NCI-H524 treated with DMSO at 0.1 percent for 48 hours (cell line): Measurements from ENCODE around the gene NCAPG2.

Experiments
- DNase-seq: peaks from one replicate; lab custom pipeline; 2025; lab: John Stamatoyannopoulos, UW

NCAPG2 gene

GRCh38 chr7:158734861-158735260 lies 30.3 kb upstream of the NCAPG2 start:
- DNase-seq, result no peak

GRCh38 chr7:158733775-158734494 lies 29.3 kb upstream of the NCAPG2 start:
- DNase-seq, result no peak

GRCh38 chr7:158733220-158733519 lies 28.6 kb upstream of the NCAPG2 start:
- DNase-seq, result no peak

GRCh38 chr7:158732494-158733219 lies 28.1 kb upstream of the NCAPG2 start:
- no peak for DNase-seq

GRCh38 chr7:158731761-158732160 lies 27.2 kb upstream of the NCAPG2 start:
- DNase-seq, result no peak

DNA sequence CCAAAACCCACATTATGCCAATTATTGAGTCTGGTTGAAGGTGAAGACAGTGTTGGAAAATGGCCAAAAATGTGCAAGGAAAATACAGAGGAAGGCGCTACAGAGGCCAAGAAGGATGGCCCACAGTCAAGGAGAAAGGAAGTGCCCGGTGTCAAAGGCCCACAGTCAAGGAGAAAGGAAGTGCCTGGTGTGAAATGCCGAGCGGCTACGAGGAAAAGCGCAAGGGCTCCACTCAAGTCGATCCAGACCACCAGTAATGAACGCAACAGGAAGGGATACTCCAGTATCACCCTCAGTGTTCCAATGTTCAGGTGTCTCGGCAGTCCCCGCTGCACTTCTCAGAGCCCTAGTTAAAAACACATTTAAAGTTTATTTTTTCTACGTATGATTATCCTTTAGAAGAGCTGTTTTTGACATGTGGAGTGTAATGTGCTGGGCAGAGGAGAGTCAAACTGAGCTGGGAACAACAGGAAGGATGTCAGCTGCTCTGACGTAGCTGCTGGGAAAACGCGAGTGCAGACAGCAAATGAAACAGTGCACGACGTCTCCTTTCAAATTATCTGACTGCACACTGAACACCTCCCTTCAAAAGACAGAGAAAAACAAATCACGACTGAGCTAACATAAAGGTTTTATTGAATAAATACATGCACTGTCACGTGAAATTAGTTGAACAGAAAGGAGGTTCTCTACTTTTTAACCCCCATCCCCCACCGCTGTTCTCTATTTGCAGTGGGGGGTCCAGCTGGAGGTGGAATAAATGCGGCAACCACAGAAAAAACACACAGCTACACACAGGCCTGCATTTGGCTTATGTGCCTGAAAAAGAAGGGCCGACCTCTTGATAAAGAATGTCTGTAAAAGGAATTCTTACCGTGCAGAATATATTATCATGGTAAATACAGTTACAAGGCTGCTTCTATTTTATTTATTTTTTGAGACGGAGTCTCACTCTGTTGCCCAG lies 26.1 kb upstream of the NCAPG2 start:
- no peak for DNase-seq

- no peak for DNase-seq
Measured at GRCh38 chr7:158729646-158730382, 25.2 kb upstream of the NCAPG2 start.

DNA sequence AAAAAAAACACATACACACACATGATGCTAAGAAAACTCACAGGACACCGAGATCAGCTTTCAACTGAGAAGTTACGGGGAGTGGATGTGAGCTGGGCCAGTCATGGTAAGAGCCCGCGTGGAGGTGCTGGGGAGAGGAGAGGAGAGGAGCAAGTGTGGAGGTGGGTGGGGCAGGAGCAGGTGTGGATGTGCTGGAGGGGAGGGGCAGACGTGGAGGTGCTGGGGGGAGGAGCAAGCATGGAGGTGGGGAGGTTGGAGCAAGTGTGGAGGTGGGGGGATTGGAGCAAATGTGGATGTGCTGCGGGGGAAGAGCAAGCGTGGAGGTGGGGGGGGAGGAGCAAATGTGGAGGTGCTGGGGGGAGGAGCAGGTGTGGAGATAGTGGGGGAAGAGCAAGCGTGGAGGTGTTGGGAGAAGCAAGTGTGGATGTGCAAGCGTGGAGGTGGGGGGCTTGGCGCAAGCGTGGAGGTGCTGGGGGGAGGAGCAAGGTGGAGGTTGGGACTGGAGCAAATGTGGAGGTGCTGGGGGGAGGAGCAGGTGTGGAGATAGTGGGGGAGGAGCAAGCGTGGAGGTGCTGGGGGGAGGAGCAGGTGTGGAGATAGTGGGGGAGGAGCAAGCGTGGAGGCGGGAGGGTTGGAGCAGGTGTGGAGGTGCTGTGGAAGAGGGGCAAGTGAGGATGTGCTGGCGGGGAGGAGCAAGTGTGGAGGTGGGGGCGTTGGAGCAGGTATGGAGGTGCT lies 24.5 kb upstream of the NCAPG2 start:
- no peak for DNase-seq

DNA sequence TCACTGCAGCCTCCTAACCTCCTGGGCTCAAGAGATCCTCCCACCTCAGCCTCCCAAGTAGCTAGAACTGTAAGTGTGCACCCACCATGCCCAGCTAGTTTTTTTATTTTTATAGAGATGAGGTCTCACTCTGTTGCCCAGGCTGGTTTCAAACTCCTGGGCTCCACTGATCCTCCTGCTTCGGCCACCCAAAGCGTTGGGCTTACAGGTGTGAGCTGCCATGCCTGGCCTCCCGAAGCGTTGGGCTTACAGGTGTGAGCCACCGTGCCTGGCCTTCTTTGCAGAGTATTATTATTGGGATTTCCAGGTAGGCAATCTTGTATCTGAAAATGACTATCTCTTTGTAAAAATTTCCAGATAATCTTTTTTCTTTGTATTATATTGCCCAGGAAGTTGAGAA lies 23.1 kb upstream of the NCAPG2 start:
- no peak for DNase-seq

- no peak for DNase-seq
Measured at GRCh38 chr7:158726277-158726807, 21.7 kb upstream of the NCAPG2 start.

DNA sequence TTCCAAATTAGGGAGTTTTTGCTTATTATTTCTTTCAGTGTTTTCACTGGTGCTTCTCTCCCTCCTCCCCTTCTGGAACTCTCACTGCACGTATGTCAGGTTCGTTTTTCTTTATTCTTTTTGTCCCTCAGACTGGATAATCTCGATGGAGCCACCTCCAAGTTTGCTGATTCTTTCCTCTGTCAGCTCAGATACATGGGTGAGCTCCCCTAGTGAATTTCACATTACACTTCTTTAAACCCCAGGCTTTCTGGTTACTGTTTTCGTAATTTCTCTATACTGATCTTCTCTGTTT lies 20.8 kb upstream of the NCAPG2 start:
- DNase-seq, result no peak

DNA sequence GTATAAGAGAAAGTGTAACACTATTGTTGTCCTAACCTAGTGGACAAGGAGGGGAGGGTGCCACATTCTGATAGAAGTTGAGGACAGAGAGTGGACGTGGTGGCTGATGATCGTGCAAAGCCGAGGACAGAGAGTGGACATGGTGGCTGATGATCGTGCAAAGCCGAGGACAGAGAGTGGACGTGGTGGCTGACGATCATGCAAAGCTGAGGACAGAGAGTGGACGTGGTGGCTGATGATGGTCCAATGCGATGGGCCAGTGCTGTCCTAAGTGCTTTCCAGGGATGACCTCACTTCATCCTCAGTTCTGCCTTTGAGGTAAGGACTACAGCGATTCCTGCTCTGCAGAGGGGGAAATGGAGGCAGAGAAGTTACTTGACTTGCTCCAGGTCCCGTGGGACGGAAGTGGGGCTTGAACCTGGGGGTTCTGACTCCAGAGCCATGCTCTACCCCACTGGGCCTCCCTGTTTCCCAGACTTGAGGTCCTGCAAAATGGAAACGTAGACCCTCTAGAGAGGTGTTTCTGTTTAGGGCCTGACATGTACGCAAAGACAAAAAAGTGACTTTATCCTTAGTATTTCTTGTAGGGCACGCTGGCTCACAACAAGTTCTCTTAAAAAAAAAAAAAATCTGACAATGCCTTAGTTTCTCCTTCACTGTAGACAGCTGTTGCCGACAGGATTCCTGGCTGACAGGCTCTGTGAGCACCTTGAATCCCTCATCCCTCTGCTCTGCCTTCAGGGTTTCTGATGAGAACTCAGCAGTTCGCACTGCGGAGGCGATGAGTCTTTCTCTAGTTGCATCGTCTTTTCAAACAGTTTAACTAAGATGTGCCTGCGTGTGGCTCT lies 20.3 kb upstream of the NCAPG2 start:
- DNase-seq, result no peak

DNA sequence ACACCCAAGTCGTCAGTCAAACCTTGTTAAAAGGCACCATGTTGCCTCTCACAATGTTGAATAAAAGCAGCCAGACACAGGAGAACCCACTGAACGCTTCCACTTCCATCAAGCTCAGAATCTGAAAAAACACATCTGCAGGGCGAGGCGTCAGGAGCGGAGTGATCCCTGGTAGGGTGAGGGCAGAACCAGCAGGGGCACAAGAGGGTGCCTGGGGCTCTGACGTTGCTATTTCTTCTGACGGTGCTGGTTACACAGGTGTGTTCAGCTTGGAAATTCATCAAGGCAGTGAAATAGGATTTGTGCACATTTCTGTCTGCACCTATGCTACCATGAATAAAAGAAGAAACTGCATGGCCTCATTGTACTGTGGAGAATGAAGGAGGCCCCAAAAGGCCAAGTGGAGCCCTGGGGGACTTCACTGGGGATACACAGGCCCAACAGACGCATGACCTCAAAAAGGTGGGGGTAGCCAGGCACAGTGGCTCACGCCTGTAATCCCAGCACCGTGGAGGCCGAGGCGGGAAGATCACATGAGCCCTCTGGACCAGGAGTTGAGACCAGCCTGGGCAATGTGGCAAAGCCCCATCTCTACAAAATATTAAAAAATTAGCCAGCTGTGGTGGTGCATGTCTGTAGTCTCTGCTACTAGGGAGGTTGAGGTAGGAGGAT lies 19.2 kb upstream of the NCAPG2 start:
- no peak for DNase-seq

DNA sequence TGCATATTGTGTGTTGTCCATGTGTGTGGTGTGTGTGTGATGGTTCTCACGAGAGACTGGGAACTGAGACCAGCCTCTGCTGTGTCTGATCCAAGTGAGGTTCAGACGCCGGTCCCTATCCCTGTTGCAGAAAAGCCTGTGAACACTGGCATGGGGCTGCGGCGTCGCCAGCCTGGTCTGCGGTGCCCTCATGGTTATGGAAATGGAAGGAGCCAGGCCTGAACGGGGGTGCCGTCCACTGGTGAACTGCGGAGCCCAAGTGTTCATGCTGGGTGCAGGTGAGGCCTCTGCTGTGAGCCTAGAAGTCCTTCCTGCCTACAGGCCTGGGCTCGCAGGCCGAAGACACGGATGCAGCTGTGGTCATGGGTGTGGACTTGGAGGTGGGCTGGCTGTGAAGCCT lies 18.7 kb upstream of the NCAPG2 start:
- no peak for DNase-seq

DNA sequence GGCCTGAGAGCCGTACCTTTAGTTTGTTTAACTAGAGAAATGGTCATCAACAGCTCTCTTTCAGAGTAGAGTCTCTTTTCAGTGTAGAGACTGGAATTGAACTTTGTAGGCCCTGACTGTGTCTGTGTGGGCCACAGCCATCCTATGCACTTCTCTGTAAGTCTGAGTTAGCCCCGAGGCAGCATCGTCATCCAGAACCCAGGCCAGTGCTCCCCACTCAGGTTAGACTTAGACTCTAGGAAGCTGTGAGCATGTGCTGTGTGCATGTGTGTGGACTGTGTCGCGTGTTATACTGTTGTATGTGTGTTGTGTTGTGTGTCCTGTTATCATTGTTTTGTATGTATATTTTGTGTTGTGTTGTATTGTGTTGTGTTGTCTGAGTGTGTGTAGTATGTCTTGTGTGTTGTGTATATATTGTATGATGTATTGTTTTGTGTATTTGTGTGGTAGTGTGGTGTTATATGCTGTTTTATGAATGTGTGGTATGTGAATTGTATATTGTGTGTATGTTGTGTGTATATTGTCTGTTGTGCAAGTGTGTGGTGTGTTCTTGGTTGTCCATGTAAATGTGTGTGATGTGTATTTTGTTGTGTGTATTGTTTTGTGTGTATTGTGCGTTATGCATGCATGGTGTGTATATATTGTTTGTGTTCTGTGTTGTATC lies 18.1 kb upstream of the NCAPG2 start:
- DNase-seq, result no peak

DNA sequence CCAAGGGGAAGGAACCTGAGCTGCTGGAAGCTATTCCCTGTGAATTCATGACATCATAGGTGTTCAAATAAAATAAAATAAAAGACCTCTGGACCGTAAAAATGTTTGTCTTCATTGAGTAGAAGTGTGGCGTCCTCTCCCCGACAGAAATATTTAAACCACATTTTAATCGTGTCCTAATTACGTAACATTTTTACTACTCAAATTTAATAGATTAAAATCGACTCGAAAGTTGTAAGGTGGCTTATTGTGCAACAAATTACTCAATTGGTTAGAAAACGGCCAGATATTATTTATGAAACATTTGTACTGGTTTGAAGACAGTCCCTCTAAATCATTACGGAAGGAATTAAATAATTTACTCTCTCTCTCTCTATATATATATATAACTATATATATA lies 15.5 kb upstream of the NCAPG2 start:
- DNase-seq, result no peak

DNA sequence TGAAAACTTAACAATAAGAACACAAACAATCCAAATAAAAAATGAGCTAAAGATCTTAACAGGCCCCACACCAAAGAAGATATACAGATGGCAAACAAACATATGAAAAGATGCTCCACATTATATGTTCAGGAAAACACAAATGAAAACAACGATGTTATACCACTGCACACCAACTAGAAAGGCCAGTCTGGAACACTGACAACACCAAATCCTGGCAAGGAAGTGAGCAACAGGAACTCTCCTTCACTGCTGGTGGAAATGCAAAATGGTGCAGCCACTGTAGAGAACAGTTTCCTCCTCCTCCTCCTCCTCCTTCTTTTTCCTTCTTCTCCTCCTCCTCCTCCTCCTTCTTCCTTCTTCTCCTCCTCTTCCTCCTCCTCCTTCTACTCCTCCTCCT lies 12.2 kb upstream of the NCAPG2 start:
- no peak for DNase-seq

- no peak for DNase-seq
Measured at GRCh38 chr7:158710651-158711102, 6.1 kb upstream of the NCAPG2 start.

GRCh38 chr7:158707610-158708009 lies 3.0 kb upstream of the NCAPG2 start:
- DNase-seq, result no peak
